Tibial nerve (tissue), 4 donors: Measurements from ENCODE around the gene SLC16A6. TPM values are rescaled to one million over a fixed set of nuclear protein-coding genes. Genes with fewer than 3 reads are reported as not detected.
A peak's percentile ranks its signal among the peaks of the same experiment; 100 is the strongest.

Experiments used
- DNase-seq, 2 donors: peaks; one replicate each; pipeline ENCODE4 v3.0.0-alpha.2; 2019; ENCODE audit warnings: low spot score in 2 of 2
- H3K27ac ChIP-seq, 4 donors: fragments of 200-600 bp; sonication (generic) in 3 of 4; one replicate each; pipeline ENCODE4 v1.5.1; 2017 to 2019; ENCODE audit warnings: mild to moderate bottlenecking in 1 of 4
- H3K27me3 ChIP-seq, 2 donors: fragments of 200-600 bp; sonication (generic) in 1 of 2; one replicate each; pipeline versions ENCODE4 v1.5.1 to v1.6.0; 2017 to 2019
- H3K36me3 ChIP-seq, 3 donors: fragments of 200-600 bp; sonication (generic); one replicate each; pipeline ENCODE4 v1.5.1; 2018 to 2019
- H3K4me1 ChIP-seq, 4 donors: fragments of 200-600 bp; sonication (generic) in 3 of 4; one replicate each; pipeline ENCODE4 v1.5.1; 2017 to 2019
- H3K4me3 ChIP-seq, 4 donors: fragments of 200-600 bp; sonication (generic) in 3 of 4; one replicate each; pipeline ENCODE4 v1.5.1; 2017 to 2019; ENCODE audit warnings: mild to moderate bottlenecking in 1 of 4, moderate library complexity in 1 of 4
- H3K9me3 ChIP-seq, 4 donors: fragments of 200-600 bp; sonication (generic) in 3 of 4; one replicate each; pipeline ENCODE4 v1.5.1; 2017 to 2019
- EP300 ChIP-seq, 2 donors: sonication (generic); formaldehyde crosslinking; IDR thresholded peaks; one replicate each; pipeline ENCODE4 v1.6.1; 2017; ENCODE audit warnings: antibody characterized with exemption in 2 of 2, mild to moderate bottlenecking in 1 of 2
- POLR2A ChIP-seq, 2 donors: fragments of 450-650 bp; IDR thresholded peaks; one replicate each; pipeline ENCODE4 v1.6.1; 2017; ENCODE audit warnings: antibody characterized with exemption in 2 of 2, mild to moderate bottlenecking in 2 of 2, moderate library complexity in 2 of 2
- WGBS, 2 donors: methylation state at CpG; one replicate each; pipeline ENCODE4 v1.1.5; 2018; 5-methylcytosine and 5-hydroxymethylcytosine counted together
- total RNA-seq, 4 donors: library from RNA; depleted of rRNA; stranded (reverse); fragments of >200 nt; gene quantifications; one replicate each; pipeline ENCODE4 v1.1.0, GENCODE V29; 2016
- TF ChIP-seq, protein P1 (sequence below), 5 experiments: fragments of 200-600 bp in 3 of 5; fragments of 450-650 bp in 2 of 5; sonication (generic) in 3 of 5; IDR thresholded peaks; one replicate each; pipeline ENCODE4 v1.5.1; 2016 to 2019; ENCODE audit warnings: antibody characterized with exemption in 5 of 5, mild to moderate bottlenecking in 3 of 5, moderate library complexity in 2 of 5

Gene SLC16A6
- total RNA-seq, 4 donors from 2014 or later: 0.20 to 0.90 TPM; not detected in 2

DNA sequence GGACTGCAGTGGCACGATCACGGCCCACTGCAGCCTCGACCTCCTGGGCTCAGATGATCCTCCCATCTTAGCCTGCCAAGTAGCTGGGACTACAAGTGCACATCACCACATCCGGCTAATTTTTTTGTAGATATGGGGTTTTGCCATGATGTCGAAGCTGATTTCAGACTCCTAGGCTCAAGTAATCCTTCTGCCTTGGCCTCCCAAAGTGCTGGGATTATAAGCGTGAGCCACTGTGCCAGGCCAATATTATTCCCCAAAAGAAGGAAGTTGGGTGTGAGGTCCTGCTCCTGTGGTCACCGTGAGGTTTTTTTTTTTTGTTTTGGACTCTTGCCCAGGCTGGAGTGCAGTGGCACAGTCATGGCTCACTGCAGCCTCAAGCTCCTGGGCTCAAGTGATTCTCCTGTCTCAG is 41.6 kb downstream of the SLC16A6 start:
- H3K27ac ChIP-seq: peak overlapping the region in 3 of 4 donors; percentile 94 to 98 (median 98)
- H3K4me3 ChIP-seq: no peak overlapping the region
- 47 to 52% methylated on average over 7 of the region's 7 CpGs for WGBS, 2 donors

DNA sequence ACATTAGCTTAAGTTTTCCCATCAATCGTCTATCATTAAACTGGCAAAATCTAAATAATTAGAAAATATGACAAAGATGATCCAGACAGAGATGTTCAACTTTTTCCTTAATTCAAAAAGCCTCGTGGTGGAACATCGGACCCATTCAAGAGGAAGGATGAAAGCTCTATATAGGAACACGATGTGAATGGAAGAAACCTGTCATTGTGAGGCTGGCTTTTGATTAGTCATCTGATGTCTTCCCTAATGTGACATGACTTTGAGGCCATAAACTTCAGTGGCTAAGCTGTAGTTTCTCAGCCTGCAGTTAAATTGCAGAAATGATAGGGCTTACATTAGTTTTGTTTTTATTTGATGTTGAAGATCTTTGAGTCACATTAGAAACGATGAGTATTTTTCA is 42.0 kb downstream of the SLC16A6 start:
- peak overlapping the region; percentile 94 to 98 (median 97) for H3K27ac ChIP-seq

More for the DNA sequence above, 41.6 kb downstream of the SLC16A6 start:
- TF ChIP-seq EP300 (IDR thresholded peaks at IDR 0.05) (no peak), POLR2A (IDR thresholded peaks at IDR 0.05) (no peak)
- TF ChIP-seq, protein P1, sequence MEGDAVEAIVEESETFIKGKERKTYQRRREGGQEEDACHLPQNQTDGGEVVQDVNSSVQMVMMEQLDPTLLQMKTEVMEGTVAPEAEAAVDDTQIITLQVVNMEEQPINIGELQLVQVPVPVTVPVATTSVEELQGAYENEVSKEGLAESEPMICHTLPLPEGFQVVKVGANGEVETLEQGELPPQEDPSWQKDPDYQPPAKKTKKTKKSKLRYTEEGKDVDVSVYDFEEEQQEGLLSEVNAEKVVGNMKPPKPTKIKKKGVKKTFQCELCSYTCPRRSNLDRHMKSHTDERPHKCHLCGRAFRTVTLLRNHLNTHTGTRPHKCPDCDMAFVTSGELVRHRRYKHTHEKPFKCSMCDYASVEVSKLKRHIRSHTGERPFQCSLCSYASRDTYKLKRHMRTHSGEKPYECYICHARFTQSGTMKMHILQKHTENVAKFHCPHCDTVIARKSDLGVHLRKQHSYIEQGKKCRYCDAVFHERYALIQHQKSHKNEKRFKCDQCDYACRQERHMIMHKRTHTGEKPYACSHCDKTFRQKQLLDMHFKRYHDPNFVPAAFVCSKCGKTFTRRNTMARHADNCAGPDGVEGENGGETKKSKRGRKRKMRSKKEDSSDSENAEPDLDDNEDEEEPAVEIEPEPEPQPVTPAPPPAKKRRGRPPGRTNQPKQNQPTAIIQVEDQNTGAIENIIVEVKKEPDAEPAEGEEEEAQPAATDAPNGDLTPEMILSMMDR (IDR thresholded peaks at IDR 0.05): no peak
- H3K9me3 ChIP-seq: no peaks in the 10 kb centered on the region
- no peaks in the 10 kb centered on the region for H3K27me3 ChIP-seq
- peaks cover 0 to 39% (median 0%) of the 10 kb centered on the region in 3 donors for H3K36me3 ChIP-seq
- H3K4me1 ChIP-seq: peaks cover 0 to 20% (median 6%) of the 10 kb centered on the region in 4 donors
- no peak for DNase-seq

DNA sequence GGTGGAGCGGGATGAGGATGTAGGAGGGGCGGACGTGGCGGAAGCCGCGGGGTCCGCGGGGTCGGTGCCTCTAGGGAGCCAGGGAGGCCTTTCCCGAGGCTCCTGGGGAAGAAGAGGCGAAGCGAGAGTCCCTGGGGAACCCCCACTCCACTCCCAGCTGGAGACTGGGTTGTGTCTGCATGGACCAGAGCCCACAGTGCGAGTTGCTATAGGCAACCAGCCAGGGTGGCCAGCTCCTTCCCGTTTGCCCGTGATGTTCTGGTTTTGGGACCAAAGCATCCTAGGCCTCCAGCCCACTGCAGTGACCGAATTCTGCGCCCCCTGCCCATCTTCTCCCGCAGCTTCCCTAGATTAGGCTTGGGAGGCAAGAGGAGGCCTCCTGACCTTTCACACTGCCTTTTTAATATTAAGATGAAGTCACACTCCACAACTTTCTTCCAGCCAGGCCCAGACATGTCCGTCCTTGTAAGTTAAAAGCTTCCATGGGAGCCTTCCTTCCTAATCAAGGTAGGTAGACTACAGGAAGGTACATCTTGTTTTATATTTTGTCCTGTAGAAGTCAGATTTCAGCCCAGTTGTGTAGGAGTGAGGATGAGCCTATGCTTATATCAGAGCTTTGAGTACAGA is 42.6 kb downstream of the SLC16A6 start:
- Histone ChIP-seq H3K27ac (peak overlapping the region; percentile 94 to 98 (median 97)), H3K36me3 (peaks cover 0 to 29% (median 0%) of the 10 kb centered on the region in 3 donors), H3K4me3 (peak overlapping the region; percentile 68 to 96 (median 84)), H3K9me3 (no peaks in the 10 kb centered on the region), H3K27me3 (no peaks in the 10 kb centered on the region), H3K4me1 (peaks cover 0 to 20% (median 6%) of the 10 kb centered on the region in 4 donors)
- TF ChIP-seq, protein P1 (IDR thresholded peaks at IDR 0.05): no peak
- no peak for TF ChIP-seq EP300 (IDR thresholded peaks at IDR 0.05)
- no peak for TF ChIP-seq POLR2A (IDR thresholded peaks at IDR 0.05)
- 1 to 3% methylated on average over 4 to 15 of the region's 19 CpGs for WGBS, 2 donors
- DNase-seq: peak; percentile 41 to 56

More for the DNA sequence above, 42.0 kb downstream of the SLC16A6 start:
- Histone ChIP-seq H3K27me3 (no peaks in the 10 kb centered on the region), H3K9me3 (no peaks in the 10 kb centered on the region), H3K36me3 (peaks cover 0 to 35% (median 0%) of the 10 kb centered on the region in 3 donors), H3K4me3 (peak overlapping the region; percentile 68 to 96 (median 84)), H3K4me1 (peaks cover 0 to 20% (median 6%) of the 10 kb centered on the region in 4 donors)
- DNase-seq: no peak
- TF ChIP-seq POLR2A (IDR thresholded peaks at IDR 0.05): no peak
- WGBS, 2 donors: 55 to 56% methylated on average over 5 of the region's 5 CpGs

DNA sequence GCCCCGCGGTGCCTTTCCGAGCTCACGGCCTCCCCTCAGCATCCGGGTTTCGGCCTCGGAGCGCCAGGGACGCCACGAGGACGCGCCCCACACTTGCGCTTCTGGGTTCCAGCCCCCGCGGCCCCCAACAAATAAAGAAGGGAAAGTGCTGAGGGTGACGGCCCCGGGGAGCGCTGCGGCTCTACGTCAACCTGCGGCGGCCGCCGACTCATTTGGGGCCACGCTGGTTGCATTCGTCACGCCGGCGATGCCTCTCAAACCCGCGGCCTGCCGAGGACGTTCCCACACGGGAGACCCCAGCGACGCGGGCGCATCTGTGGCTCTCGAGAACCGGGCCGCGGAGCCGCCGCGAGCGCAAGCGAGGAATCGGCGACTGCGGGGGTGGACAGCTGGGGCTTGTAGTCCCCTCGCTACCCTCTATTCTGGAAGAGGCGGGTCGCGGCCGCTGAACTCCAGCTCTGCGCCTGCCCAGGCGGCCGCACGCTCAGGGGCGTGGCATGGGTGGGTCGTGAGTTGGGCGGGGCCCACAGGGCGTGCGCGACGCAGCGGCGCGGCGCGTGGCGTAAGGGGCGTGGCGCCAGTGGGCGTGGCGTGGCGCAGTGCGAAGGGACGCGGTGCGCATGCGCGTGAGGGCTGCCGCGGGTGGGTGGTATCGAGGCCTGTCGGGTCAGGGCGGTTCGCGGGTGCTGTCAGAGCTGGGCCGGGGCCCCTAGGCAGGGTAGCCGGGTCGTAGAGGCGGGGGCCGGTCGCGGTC is 43.3 kb downstream of the SLC16A6 start, which contains the start of gene AMZ2:
Gene AMZ2 (plus strand): TSS at position 599 of the 754 bp plus-strand sequence. CDS start 2,145 bp downstream, outside the sequence.
- H3K27me3 ChIP-seq: no peaks in the 10 kb centered on the region
- peak within 1 kb of the TSS; percentile 68 to 96 (median 88) for H3K4me3 ChIP-seq
- TF ChIP-seq EP300 (IDR thresholded peaks at IDR 0.05) (peak; percentile 31 to 99), POLR2A (IDR thresholded peaks at IDR 0.05) (peak; percentile 91 to 98)
- TF ChIP-seq, protein P1 (IDR thresholded peaks at IDR 0.05): peak in 2 of 5 experiments; percentile 45 to 49
- H3K27ac ChIP-seq: peak within 1 kb of the TSS; percentile 94 to 98 (median 97)
- peaks cover 0 to 20% (median 6%) of the 10 kb centered on the region in 4 donors for H3K4me1 ChIP-seq
- DNase-seq: peak; percentile 88 to 89
- H3K9me3 ChIP-seq: no peaks in the 10 kb centered on the region
- 0 to 1% methylated on average over 57 to 61 of the region's 97 CpGs for WGBS, 2 donors
- peaks cover 0 to 23% (median 0%) of the 10 kb centered on the region in 3 donors for H3K36me3 ChIP-seq

DNA sequence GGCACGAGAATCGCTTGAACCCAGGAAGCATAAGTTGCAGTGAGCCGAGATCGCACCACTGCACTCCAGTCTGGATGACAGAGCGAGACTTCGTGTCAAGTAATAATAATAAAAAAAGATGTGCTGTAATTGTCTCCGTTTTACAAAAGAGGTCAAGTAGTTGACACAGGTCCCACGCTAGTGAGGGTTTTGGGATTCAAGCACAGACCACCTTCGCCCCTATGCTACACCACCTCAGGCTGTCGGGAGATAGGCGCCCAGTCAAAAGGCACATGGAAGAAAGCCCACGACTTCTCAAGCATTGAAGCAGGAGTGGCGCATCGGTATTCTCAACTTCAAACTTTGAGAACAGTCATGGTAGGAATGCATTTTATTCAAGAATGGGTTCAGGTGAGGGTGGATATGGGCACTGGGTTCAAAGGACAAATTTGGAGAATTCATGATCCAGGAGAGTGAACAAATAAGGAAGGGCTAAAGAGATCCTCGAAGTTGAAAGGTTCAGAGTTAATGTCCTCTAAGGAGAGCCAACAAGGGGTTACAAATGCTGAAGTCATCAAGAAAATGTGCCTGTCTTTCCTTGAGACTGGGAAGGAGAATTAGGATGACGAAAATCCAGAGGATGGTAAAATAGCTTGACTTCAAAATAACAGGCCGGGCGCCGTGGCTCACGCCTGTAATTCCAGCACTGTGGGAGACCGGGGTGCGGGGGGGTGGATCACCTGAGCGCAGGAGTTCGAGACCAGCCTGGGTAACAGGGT is 44.5 kb downstream of the SLC16A6 start:
- DNase-seq: no peak
- TF ChIP-seq, protein P1 (IDR thresholded peaks at IDR 0.05): no peak
- TF ChIP-seq EP300 (IDR thresholded peaks at IDR 0.05) (no peak), POLR2A (IDR thresholded peaks at IDR 0.05) (no peak)
- H3K36me3 ChIP-seq: peaks cover 0 to 14% (median 0%) of the 10 kb centered on the region in 3 donors
- H3K4me1 ChIP-seq: peaks cover 0 to 20% (median 6%) of the 10 kb centered on the region in 4 donors
- 91 to 92% methylated on average over 24 of the region's 24 CpGs for WGBS, 2 donors
- H3K27me3 ChIP-seq: no peaks in the 10 kb centered on the region
- H3K4me3 ChIP-seq: peak overlapping the region in 3 of 4 donors; percentile 68 to 96 (median 81)
- no peaks in the 10 kb centered on the region for H3K9me3 ChIP-seq
- peak overlapping the region in 3 of 4 donors; percentile 94 to 98 (median 98) for H3K27ac ChIP-seq
